HepG2 (cell line): ENCODE data around the gene GRK4. TPM values are rescaled to one million over a fixed set of nuclear protein-coding genes. Genes with fewer than 3 reads are reported as not detected.

Source experiments
- CHD2 ChIP-seq: IDR thresholded peaks from 2 replicates; pipeline ENCODE4 v1.6.1; 2011; ENCODE audit warnings: low read depth, low read length, improper control_type of control experiment
- JUN ChIP-seq: sonication (generic); formaldehyde crosslinking; IDR thresholded peaks from 2 replicates; pipeline ENCODE4 v1.4.0; 2020; ENCODE audit warnings: mild to moderate bottlenecking, missing genetic modification reagents
- MTA1 ChIP-seq: sonication (generic); formaldehyde crosslinking; IDR thresholded peaks from 2 replicates; pipeline ENCODE4 v1.4.0; 2020; ENCODE audit warnings: missing genetic modification reagents, mild to moderate bottlenecking, borderline replicate concordance
- MYPOP ChIP-seq: sonication (generic); formaldehyde crosslinking; IDR thresholded peaks from 2 replicates; pipeline ENCODE4 v1.8.1; 2023; ENCODE audit warnings: mild to moderate bottlenecking, moderate library complexity, missing genetic modification reagents
- NFKB2 ChIP-seq: sonication (generic); formaldehyde crosslinking; IDR thresholded peaks from 2 replicates; pipeline ENCODE4 v1.4.0; 2020; ENCODE audit warnings: missing genetic modification reagents, borderline replicate concordance
- ZFP36L1 ChIP-seq: sonication (generic); formaldehyde crosslinking; IDR thresholded peaks from 2 replicates; pipeline ENCODE4 v1.8.0; 2022; ENCODE audit warnings: mild to moderate bottlenecking, missing genetic modification reagents, moderate library complexity
- ZFP36L2 ChIP-seq: sonication (generic); formaldehyde crosslinking; IDR thresholded peaks from 2 replicates; pipeline ENCODE4 v1.4.0; 2020; ENCODE audit warnings: missing genetic modification reagents
- ZFP62 ChIP-seq: sonication (generic); formaldehyde crosslinking; IDR thresholded peaks from 2 replicates; pipeline ENCODE4 v1.4.0; 2020; ENCODE audit warnings: missing genetic modification reagents
- ZMYM4 ChIP-seq: sonication (generic); formaldehyde crosslinking; IDR thresholded peaks from 2 replicates; pipeline ENCODE4 v1.8.1; 2023; ENCODE audit warnings: mild to moderate bottlenecking, missing genetic modification reagents
- ZNF230 ChIP-seq: sonication (generic); formaldehyde crosslinking; IDR thresholded peaks from 2 replicates; pipeline ENCODE4 v1.4.0; 2020; ENCODE audit warnings: mild to moderate bottlenecking, missing genetic modification reagents
- ZNF333 ChIP-seq: sonication (generic); formaldehyde crosslinking; IDR thresholded peaks from 2 replicates; pipeline ENCODE4 v1.4.0; 2020; ENCODE audit warnings: mild to moderate bottlenecking, missing genetic modification reagents, borderline replicate concordance
- ZNF510 ChIP-seq: sonication (generic); formaldehyde crosslinking; IDR thresholded peaks from 2 replicates; pipeline ENCODE4 v1.4.0; 2020; ENCODE audit warnings: low read depth, mild to moderate bottlenecking, missing genetic modification reagents
- ZNF605 ChIP-seq: sonication (generic); formaldehyde crosslinking; IDR thresholded peaks from 2 replicates; pipeline ENCODE4 v1.8.0; 2022; ENCODE audit warnings: mild to moderate bottlenecking, missing genetic modification reagents
- ZNF652 ChIP-seq: IDR thresholded peaks from 2 replicates; pipeline ENCODE4 v1.6.1; 2016; ENCODE audit warnings: low read depth, borderline replicate concordance
- ZNF761 ChIP-seq: sonication (generic); formaldehyde crosslinking; conservative IDR thresholded peaks from 2 replicates; pipeline ENCODE4 v1.4.0; 2020; ENCODE audit warnings: mild to moderate bottlenecking, missing genetic modification reagents
- ZNF883 ChIP-seq: sonication (generic); formaldehyde crosslinking; IDR thresholded peaks from 2 replicates; pipeline ENCODE4 v1.5.1; 2020; ENCODE audit warnings: mild to moderate bottlenecking, missing genetic modification reagents; ENCODE audit errors: not compliant biosample characterization
- polyA plus RNA-seq, 8 experiments: library from polyadenylated mRNA; depleted of rRNA in 3 of 8; stranded (reverse) in 7 of 8; unstranded in 1 of 8; fragments of >200 nt; fragmentation: Illumina TruSeq in 4 of 8; extraction: Trizol in 4 of 8; gene quantifications; 2 replicates each; pipeline versions ENCODE4 v1.2.1 to v1.2.3, GENCODE V29; 2011 to 2016; ENCODE audit warnings: low read depth in 4 of 8, missing spikeins in 1 of 8, mixed read lengths in 1 of 8; ENCODE audit not compliant: insufficient read depth in 1 of 8
- total RNA-seq, 5 experiments: library from RNA; depleted of rRNA; stranded (reverse); fragments of >200 nt; fragmentation: Illumina TruSeq; extraction: Trizol; gene quantifications; 2 replicates each; pipeline ENCODE4 v1.2.3, GENCODE V29; 2016; ENCODE audit warnings: low read depth in 1 of 5
- TF ChIP-seq, protein P1 (sequence below): sonication (generic); formaldehyde crosslinking; IDR thresholded peaks from 2 replicates; pipeline ENCODE4 v1.4.0; 2020; ENCODE audit warnings: mild to moderate bottlenecking, missing genetic modification reagents
- TF ChIP-seq, protein P2 (sequence below): sonication (generic); formaldehyde crosslinking; IDR thresholded peaks from 2 replicates; pipeline ENCODE4 v1.4.0; 2020; ENCODE audit warnings: mild to moderate bottlenecking, missing genetic modification reagents
- TF ChIP-seq, protein P3 (sequence below): sonication (generic); formaldehyde crosslinking; IDR thresholded peaks from 2 replicates; pipeline ENCODE4 v1.4.0; 2020; ENCODE audit warnings: low read depth, missing genetic modification reagents

GRK4 gene
- total and polyA plus RNA-seq, 2 of the 13 experiments (the other 11 are each of a cell fraction or from before 2014, with no cell fraction given): 1.8 to 2.0 TPM

- TF ChIP-seq ZFP36L2 (CRISPR knock-in tag) (no peak), JUN (CRISPR knock-in tag) (no peak), MTA1 (CRISPR knock-in tag) (0 out of 2 replicates have a peak, but pooled peaks have one; percentile 16), ZFP36L1 (CRISPR knock-in tag) (no peak), NFKB2 (0 out of 2 replicates have a peak, but pooled peaks have one; percentile 16), ZNF333 (no peak; the same call in 1 of the 2 replicates), CHD2 (no peak), ZMYM4 (peak; percentile 51), ZNF605 (no peak; the same call in 1 of the 2 replicates), ZNF761 (CRISPR knock-in tag) (no peak), ZNF510 (CRISPR knock-in tag) (no peak), ZNF230 (CRISPR knock-in tag) (peak; percentile 91), ZNF883 (CRISPR knock-in tag) (peak; percentile 68), ZFP62 (CRISPR knock-in tag) (no peak), ZNF652 (no peak), MYPOP (peak; percentile 61; the same call in 1 of the 2 replicates)
- TF ChIP-seq, protein P1, sequence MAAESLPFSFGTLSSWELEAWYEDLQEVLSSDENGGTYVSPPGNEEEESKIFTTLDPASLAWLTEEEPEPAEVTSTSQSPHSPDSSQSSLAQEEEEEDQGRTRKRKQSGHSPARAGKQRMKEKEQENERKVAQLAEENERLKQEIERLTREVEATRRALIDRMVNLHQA (CRISPR knock-in tag): no peak
- TF ChIP-seq, protein P2, sequence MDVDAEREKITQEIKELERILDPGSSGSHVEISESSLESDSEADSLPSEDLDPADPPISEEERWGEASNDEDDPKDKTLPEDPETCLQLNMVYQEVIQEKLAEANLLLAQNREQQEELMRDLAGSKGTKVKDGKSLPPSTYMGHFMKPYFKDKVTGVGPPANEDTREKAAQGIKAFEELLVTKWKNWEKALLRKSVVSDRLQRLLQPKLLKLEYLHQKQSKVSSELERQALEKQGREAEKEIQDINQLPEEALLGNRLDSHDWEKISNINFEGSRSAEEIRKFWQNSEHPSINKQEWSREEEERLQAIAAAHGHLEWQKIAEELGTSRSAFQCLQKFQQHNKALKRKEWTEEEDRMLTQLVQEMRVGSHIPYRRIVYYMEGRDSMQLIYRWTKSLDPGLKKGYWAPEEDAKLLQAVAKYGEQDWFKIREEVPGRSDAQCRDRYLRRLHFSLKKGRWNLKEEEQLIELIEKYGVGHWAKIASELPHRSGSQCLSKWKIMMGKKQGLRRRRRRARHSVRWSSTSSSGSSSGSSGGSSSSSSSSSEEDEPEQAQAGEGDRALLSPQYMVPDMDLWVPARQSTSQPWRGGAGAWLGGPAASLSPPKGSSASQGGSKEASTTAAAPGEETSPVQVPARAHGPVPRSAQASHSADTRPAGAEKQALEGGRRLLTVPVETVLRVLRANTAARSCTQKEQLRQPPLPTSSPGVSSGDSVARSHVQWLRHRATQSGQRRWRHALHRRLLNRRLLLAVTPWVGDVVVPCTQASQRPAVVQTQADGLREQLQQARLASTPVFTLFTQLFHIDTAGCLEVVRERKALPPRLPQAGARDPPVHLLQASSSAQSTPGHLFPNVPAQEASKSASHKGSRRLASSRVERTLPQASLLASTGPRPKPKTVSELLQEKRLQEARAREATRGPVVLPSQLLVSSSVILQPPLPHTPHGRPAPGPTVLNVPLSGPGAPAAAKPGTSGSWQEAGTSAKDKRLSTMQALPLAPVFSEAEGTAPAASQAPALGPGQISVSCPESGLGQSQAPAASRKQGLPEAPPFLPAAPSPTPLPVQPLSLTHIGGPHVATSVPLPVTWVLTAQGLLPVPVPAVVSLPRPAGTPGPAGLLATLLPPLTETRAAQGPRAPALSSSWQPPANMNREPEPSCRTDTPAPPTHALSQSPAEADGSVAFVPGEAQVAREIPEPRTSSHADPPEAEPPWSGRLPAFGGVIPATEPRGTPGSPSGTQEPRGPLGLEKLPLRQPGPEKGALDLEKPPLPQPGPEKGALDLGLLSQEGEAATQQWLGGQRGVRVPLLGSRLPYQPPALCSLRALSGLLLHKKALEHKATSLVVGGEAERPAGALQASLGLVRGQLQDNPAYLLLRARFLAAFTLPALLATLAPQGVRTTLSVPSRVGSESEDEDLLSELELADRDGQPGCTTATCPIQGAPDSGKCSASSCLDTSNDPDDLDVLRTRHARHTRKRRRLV: no peak
- TF ChIP-seq, protein P3, sequence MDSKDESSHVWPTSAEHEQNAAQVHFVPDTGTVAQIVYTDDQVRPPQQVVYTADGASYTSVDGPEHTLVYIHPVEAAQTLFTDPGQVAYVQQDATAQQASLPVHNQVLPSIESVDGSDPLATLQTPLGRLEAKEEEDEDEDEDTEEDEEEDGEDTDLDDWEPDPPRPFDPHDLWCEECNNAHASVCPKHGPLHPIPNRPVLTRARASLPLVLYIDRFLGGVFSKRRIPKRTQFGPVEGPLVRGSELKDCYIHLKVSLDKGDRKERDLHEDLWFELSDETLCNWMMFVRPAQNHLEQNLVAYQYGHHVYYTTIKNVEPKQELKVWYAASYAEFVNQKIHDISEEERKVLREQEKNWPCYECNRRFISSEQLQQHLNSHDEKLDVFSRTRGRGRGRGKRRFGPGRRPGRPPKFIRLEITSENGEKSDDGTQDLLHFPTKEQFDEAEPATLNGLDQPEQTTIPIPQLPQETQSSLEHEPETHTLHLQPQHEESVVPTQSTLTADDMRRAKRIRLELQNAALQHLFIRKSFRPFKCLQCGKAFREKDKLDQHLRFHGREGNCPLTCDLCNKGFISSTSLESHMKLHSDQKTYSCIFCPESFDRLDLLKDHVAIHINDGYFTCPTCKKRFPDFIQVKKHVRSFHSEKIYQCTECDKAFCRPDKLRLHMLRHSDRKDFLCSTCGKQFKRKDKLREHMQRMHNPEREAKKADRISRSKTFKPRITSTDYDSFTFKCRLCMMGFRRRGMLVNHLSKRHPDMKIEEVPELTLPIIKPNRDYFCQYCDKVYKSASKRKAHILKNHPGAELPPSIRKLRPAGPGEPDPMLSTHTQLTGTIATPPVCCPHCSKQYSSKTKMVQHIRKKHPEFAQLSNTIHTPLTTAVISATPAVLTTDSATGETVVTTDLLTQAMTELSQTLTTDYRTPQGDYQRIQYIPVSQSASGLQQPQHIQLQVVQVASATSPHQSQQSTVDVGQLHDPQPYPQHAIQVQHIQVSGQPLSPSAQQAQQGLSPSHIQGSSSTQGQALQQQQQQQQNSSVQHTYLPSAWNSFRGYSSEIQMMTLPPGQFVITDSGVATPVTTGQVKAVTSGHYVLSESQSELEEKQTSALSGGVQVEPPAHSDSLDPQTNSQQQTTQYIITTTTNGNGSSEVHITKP (CRISPR knock-in tag): 0 out of 2 replicates have a peak, but pooled peaks have one; percentile 40
These were observed 28.3 kb upstream of the GRK4 start (continued) for GRCh38 chr4:2934813-2935761.
